ENCODE measurements around the gene CREB1.
"Not testable (repeated sequence)": the region's sequence is repeated elsewhere in the genome, so short reads cannot be mapped to it uniquely, and the experiment has no call there.

CREB1 gene

DNA sequence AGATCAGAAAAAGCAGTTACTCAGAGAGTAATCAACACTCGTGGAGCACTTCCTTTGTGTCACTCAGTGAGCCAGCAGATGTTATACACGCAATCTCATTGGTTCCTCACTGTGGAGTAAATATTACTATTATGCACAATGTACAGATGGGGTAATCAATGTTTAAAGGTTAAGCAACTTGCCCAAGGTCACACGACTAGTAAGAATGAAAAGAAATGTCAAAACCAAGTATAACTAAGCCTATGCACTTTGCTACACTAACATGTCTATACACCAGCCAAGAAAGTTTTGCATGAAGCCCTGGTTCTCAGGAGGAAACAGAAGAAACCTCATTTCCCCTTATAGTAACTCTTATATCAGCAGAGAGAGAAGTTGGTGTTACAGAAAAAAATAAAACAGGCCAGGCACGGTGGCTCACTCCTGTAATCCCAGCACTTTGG lies 90.0 kb downstream of the CREB1 start:
- no peak for DNase-seq

DNA sequence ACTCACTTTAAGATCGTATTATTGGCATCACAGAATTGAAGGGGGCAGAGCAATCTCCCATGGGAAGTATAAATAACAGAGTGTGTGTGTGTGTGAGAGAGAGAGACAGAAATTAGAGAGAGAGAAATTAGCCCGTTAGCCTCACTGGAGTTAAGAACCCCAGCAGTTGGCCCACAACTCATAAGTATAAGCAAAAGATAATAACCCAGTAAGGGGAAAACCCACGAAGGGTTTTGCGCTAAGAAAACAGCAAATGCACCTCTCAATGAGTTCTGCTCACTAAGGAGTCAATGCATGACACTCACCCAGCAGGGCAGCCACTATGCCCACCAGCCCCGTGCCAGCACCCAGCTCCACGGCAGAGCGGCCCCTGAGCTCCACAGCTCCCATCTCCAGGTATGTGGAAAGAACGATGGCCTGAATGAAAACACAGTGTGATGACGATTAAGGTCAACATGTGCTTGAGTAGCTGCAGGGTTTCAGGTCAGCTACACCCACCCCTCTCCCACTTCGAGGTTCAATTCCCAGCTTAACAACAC lies 91.8 kb downstream of the CREB1 start:
- no peak for DNase-seq

GRCh38 chr2:207624185-207625013 lies 94.6 kb downstream of the CREB1 start:
- peak; percentile 69 to 76 for DNase-seq

DNA sequence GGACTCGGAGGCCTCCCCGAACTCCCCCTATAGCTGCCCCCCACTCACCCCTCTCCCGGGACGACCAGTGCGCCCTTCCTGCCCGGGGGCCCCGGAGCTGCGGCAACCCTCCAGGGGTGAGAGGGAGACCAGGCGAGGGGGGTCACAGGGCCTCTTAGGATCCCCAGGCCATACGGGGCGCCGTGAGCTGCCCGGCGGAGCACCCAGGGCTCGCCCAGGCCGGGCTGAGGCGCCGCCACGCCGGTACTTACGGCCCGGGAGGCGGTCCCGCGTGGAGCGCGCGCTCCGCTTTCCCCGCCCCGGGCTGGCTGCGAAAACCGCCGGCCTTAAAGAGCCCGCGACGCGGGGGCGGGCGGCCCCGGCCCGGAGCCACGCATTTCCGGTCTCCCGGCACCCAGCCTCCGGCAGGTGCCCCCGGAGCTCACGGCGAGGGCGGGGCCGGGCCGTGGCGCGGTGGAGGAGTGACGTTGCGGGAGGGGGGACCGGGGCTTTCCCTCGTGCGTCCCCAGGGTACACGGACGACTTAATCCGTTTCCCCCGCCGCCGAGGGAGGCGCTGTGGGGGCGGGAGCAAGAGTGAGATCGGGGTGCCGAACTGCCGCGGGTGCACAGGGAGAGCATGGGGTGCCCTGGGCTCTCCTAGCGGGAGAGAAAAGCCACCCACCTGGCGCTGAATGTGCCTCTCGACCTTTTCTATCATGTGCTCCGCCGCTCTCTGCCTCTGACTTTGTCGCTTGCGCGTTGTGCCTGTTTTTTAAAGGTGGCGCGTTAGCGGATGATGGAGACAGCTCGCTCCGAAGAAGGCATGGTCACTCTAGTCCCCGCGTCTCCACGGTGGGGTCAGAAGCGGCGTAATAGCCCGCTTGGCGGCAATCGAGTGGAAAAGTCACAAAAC lies 95.5 kb downstream of the CREB1 start, which contains the start of gene METTL21A:
TSS of gene METTL21A (minus strand) at position 381 of the 894 bp plus-strand sequence. CDS start 1,019 bp downstream, outside the sequence.
- peak; percentile 93 for DNase-seq

DNA sequence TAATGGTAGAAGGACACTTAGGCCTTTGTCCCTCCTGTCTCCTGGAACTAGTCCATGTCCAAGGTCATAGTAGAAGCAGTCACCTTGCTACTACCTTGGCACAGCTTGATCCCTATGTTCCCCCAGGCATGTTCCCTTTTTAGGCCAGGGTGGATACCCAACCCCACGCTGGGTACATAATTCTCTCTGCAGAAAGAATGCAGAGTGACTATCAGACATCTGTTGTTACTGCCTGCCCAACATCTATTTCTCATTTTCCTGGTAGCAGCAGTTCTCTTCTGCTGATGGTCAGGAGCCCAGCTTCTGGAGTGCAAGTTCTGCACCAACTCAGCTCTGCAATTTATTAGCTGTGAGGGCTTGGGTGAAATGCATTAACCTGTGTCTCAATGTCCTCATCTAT lies 99.8 kb downstream of the CREB1 start:
- DNase-seq: no peak

GRCh38 chr2:207630491-207630890 lies 100.7 kb downstream of the CREB1 start:
- DNase-seq: no peak

- peak in 1 of 2 experiments; percentile 9 for DNase-seq
Measured at GRCh38 chr2:207632575-207633493, 103.1 kb downstream of the CREB1 start.

GRCh38 chr2:207633686-207634085 lies 103.9 kb downstream of the CREB1 start:
- DNase-seq: no peak

- DNase-seq: no peak
Measured at GRCh38 chr2:207635468-207636200, 105.9 kb downstream of the CREB1 start.

DNA sequence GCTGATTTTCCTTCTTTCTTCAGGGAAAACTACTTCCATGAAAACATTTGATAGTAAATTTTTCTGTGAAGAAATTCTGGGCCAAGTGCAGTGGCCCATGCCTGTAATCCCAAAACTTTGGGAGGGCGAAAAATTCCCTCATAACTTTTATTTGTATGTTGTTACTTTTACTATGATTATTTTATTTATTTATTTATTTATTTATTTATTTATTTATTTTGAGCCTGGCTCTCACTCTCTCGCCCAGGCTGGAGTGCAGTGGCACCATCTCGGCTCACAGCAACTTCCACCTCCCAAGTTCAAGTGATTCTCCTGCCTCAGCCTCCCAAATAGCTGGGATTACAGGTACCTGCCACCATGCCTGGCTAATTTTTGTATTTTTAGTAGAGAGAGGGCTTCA lies 109.5 kb downstream of the CREB1 start:
- DNase-seq: not testable (repeated sequence)

DNA sequence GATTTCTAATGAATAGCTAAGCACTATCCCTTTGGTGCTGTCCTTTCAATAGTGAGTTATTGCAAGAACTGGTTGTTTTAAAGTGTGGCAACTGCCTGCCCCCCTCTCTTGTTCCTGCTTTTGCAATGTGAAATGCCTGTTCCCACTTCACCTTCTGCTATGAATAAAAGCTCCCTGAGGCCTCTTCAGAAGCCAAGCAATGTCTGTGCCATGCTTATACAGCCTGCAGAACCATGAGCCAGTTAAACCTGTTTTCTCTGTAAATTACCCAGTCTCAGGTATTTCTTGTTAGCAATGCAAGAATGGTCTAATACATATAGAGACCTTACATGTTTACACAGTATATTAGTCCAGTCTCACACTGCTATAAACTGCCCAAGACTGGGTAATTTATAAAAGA lies 110.4 kb downstream of the CREB1 start:
- DNase-seq: no peak

GRCh38 chr2:207640661-207641060 lies 110.9 kb downstream of the CREB1 start:
- no peak for DNase-seq

- DNase-seq: no peak
Measured at GRCh38 chr2:207643892-207644291, 114.1 kb downstream of the CREB1 start.

DNA sequence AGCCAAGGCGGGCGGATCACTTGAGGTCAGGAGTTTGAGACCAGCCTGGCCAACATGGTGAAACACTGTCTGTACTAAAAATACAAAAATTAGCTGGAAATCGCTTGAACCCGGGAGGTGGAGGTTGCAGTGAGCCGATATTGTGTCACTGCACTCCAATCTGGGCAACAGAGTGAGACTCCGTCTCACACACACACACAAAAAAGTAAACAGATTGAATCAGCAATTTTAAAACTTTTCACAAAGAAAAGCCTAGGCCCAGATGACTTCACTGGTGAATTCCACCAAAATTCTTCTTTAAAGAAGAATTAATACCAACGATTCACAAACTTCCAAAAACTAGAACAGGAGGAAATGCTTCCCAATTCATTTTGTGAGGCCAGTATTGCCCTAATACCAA lies 116.8 kb downstream of the CREB1 start:
- not testable (repeated sequence) for DNase-seq
